HG03469 (cell line): ENCODE measurements around the gene VAMP1.

Experiments
- ATAC-seq: cut with Tn5 transposase; IDR thresholded peaks from one replicate; pipeline ENCODE4 v1.9.1; 2021; ENCODE audit warnings: mild to moderate bottlenecking, moderate library complexity, moderate number of reproducible peaks; ENCODE audit not compliant: unreplicated experiment

Gene VAMP1

DNA sequence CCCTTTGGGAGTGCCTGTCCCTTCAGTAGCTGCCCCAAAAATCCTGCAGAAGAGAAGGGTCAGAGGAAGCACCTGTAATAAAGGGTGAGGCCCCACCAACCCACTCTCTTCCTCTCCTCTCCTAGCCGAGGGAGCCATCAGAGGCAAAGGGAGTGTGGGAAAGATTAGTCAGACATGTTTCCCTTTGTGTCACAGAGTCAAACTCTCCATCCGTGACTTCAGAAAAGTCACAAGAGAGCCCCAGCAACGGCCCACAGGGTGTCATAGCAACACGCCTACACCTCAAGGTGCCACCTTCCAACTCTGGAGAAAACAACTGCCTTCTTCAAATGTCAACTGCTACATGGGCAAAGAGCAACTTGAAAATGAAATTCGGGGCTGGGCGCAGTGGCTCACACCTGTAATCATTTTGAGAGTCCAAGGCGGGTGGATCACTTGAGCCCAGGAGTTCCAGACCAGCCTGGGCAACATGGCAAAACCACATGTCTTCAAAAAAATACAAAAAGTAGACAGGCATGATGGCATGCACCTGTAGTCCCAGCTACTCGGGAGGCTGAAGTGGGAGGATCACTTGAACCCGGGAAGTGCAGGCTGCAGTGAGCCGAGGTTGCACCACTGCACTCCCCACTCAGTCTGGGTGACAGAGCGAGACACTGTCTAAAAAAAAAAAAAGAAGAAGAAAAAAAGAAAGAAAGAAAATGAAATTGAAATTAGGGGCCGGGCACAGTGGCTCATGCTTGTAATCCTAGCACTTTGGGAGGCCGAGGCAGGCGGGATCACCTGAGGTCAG is 43.4 kb downstream of the VAMP1 start:
- ATAC-seq, result no peak

DNA sequence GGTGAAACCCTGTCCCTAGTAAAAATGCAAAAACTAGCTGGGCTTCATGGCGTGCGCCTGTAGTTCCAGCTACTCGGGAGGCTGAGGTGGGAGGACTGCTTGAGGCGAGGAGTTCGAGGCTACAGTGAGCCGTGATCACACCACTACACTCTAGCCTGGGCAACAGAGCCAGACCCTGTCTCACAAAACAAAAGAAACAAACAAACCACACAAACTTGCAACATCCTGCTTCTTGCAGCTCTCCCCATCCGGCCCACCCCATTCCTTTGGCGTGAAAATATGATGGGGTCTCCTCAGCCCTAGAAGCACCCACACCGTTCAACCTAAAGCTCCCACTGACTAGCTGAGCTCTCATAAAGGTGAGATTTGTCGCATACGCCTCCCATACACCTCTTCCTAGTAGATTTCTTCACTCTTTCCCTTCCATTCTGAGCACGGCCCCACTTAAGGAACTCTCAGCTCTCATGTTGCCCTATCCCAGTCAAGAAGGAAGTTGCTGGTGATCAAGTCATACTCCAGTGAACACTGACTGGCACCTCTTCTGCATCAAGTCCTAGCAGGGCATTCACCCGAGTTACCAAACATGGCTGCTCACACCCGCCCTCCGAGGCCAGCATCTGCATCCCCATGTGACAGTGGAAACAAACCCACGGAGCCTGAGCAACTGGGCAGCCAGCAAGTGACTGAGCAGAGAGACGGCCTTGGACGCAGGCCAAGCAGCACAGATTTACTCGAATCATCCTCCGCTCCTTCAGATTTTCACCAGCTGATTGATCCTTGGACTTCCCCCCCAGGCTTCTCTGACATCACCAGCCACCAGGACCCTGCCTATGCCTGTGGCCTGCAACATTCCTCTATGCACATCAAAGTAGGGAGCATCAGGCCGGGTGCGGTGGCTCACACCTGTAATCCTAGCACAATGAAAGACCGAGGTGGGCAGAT is 44.6 kb downstream of the VAMP1 start:
- no peak for ATAC-seq

DNA sequence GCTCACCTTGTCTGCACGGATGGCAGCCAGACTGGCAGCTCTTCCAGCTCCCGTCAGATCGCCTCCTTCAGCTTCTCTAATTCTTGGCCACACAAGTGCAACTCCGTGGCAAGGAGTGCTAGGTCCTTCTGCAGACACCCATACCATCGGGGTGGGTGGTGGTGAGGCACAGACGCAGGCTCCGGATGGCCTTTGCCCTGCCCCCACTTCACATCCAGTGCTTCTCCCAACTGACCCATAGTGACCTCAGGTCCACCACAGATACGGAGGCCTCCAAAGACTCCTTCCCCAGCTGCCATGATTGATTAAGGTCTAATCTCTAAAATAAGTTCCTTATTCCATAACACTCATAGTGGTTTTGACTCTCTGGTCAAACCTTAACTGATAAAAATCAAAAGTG is 45.6 kb downstream of the VAMP1 start:
- ATAC-seq, result no peak

DNA sequence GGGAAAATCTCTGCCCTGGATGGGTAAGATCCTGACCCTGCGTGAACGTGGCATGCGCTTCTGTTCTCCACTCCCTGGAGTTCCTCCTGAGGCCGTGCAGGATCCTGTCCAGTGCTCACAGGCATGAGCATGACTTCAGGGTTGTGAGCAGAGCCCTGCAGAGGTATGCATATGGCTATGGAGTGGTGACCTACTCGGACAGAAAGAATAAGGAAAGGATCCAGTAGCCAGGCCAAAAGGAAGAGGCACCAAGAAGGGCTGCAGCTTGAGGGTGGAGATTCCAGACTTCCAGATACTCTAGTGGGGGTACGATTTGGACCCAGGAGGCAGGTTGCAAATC is 46.5 kb downstream of the VAMP1 start:
- ATAC-seq, result no peak

DNA sequence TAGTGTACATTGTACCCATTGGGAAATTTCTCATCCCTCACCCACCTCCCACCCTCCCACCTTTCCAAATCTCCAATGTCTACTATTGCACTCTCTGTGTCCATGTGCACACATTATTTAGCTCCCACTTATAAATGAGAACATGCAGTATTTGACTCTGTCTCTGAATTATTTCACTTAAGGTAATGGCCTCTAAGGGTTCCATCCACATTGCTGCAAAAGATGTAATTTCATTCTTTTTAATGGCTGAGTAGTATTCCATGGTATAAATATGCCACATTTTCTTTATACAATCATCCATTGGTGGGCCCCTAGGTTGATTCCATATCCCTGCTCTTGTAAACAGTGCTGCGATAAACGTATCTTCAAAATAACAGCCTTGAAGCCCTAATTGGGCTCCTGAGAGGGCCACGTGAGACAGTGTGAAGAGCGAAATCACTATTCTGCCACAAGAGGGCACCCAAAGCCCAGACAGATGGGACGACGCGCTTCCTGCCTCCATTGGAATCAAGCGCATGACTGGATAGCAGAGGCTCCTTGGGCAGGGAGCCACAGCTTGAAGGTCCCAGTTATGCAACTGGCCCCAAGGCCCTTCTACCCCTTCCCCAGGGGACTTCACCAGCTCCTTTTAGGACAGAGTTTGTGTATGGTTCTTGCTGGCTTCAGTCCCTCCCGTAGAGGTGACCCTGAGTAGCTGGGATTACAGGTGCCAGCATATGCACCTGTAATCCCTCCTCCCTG is 47.0 kb downstream of the VAMP1 start:
- ATAC-seq, result no peak

DNA sequence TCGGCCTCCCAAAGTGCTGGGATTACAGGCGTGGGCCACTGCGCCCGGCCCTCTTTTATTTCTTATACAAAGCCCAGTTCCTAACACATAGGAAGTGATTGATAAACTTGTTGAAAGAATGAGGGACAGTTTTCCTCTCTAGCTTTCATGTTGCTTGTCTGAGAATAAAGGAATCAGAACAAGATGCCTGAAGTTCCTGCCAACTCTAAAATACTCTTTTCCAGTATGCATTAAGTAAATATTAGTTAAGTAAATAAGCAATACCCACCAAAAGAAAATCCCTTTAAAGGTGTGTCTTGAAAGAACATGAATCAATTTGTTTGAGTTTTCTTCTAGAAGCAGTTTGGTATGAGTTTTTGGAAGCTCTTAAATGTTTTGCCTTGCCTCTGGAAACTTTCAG is 50.1 kb downstream of the VAMP1 start:
- ATAC-seq, result no peak

DNA sequence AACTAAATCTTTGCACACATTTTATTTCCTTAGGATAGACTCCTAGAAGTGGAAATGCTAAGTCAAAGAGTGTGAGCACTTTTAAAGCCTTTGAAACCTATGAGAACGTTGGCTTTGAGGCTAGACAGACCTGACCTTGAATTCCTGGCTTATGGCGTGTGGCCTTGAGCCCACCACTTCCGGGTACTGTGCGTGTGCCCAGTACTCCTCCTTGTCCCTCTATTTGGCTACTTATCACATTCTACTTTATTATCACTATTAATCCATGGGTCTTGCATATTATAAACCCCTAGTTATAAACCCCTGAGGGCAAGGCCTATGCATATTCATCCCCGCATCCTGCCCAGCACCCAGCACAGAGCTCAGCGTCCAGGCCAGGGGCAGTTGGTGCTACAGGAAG is 51.7 kb downstream of the VAMP1 start:
- ATAC-seq, result no peak

DNA sequence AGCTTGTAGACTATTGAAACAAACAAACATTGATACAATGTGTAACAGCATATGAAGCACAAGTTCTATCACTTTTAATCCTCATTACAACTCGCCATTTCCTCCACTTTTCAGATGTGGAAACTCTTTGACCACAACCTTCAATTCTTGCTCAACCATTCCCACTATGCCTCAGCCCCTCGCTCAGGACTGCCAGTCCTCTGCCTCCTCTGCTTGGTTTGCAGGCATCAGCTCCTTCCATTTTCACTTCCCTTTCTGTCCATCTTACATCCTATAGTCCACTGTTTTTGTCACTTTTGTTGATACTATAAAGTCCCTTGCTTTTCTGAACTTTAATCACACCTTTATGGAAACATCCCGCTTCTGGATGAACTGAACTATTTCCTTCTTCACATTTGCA is 53.9 kb downstream of the VAMP1 start:
- no peak for ATAC-seq
